Osteoblast (primary cell): ENCODE measurements around the gene KCNJ13. TPM values are rescaled to one million over a fixed set of nuclear protein-coding genes. Genes with fewer than 3 reads are reported as not detected.

Experiments used
- DNase-seq: peaks from one replicate; pipeline ENCODE4 v3.0.0; 2011; ENCODE audit warnings: low spot score, mixed read lengths; ENCODE audit not compliant: insufficient read length; ENCODE audit errors: missing footprints
- H2AFZ ChIP-seq: 2 replicates; pipeline ENCODE4 v1.6.0; 2011; ENCODE audit warnings: mild to moderate bottlenecking, low read length
- H3K27ac ChIP-seq: 2 replicates; pipeline ENCODE4 v1.5.1; 2011; ENCODE audit warnings: mild to moderate bottlenecking, low read depth, low read length, moderate library complexity
- H3K27me3 ChIP-seq: 2 replicates; pipeline ENCODE4 v1.6.0; 2012; ENCODE audit warnings: mild to moderate bottlenecking, control low read depth, inconsistent platforms, low read length, moderate library complexity; ENCODE audit not compliant: insufficient read depth
- H3K36me3 ChIP-seq: 2 replicates; pipeline ENCODE4 v1.5.1; 2011; ENCODE audit warnings: mild to moderate bottlenecking, low read length, control low read depth, moderate library complexity; ENCODE audit not compliant: insufficient read depth
- H3K4me1 ChIP-seq: 2 replicates; pipeline ENCODE4 v1.5.1; 2011; ENCODE audit warnings: mild to moderate bottlenecking, low read length, control low read depth, moderate library complexity; ENCODE audit not compliant: insufficient read depth
- H3K4me2 ChIP-seq: 2 replicates; pipeline ENCODE4 v1.6.0; 2011; ENCODE audit warnings: mild to moderate bottlenecking, low read length; ENCODE audit not compliant: insufficient read depth
- H3K4me3 ChIP-seq: fragments of 200-600 bp; sonication (generic); 3 replicates; pipeline ENCODE4 v1.5.1; 2012; ENCODE audit warnings: mild to moderate bottlenecking, low read length, inconsistent platforms; ENCODE audit not compliant: insufficient read depth
- H3K79me2 ChIP-seq: 2 replicates; pipeline ENCODE4 v1.6.0; 2012; ENCODE audit warnings: mild to moderate bottlenecking, low read length, control low read depth, inconsistent platforms; ENCODE audit not compliant: insufficient read depth
- H3K9me3 ChIP-seq: 2 replicates; pipeline ENCODE4 v1.5.1; 2011; ENCODE audit warnings: low read depth, low read length, control low read depth
- H4K20me1 ChIP-seq: 2 replicates; pipeline ENCODE4 v1.6.0; 2012; ENCODE audit warnings: mild to moderate bottlenecking, low read length, control low read depth; ENCODE audit not compliant: insufficient read depth
- total RNA-seq: library from RNA; depleted of rRNA; stranded (reverse); fragments of >200 nt; gene quantifications from 2 replicates; pipeline ENCODE4 v1.2.3, GENCODE V29; 2012
- TF ChIP-seq, protein P1 (sequence below): IDR thresholded peaks from 2 replicates; pipeline ENCODE4 v1.5.1; 2011; ENCODE audit warnings: mild to moderate bottlenecking, low read depth, low read length, moderate library complexity; ENCODE audit errors: extremely low read depth

Gene KCNJ13
- total RNA-seq, 1 donor, result not detected

DNA sequence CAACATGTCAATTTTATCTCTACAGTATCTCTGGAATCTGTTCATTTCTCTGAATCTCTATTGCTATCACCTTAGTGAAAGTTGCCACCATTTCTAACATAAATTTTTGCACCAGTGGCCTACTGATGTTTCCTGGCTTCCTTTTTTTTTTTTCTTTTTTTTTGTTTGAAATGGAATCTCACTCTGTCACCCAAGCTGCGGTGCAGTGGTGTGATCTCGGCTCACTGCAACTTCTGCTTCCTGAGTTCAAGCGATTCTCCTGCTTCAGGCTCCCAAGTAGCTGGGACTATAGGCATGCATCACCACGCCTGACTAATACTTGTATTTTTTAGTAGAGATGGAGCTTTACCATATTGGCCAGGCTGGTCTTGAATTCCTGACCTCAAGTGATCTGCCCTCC is 35.1 kb downstream of the KCNJ13 start:
- Histone ChIP-seq H3K4me3 (no peak overlapping the region), H3K79me2 (peaks cover 21% of the 10 kb centered on the region), H3K27me3 (no peaks in the 10 kb centered on the region), H3K27ac (no peak overlapping the region), H3K36me3 (peaks cover 15% of the 10 kb centered on the region), H3K9me3 (no peaks in the 10 kb centered on the region), H2AFZ (no peak overlapping the region), H3K4me1 (no peaks in the 10 kb centered on the region), H4K20me1 (no peaks in the 10 kb centered on the region), H3K4me2 (no peak overlapping the region)
- TF ChIP-seq, protein P1, sequence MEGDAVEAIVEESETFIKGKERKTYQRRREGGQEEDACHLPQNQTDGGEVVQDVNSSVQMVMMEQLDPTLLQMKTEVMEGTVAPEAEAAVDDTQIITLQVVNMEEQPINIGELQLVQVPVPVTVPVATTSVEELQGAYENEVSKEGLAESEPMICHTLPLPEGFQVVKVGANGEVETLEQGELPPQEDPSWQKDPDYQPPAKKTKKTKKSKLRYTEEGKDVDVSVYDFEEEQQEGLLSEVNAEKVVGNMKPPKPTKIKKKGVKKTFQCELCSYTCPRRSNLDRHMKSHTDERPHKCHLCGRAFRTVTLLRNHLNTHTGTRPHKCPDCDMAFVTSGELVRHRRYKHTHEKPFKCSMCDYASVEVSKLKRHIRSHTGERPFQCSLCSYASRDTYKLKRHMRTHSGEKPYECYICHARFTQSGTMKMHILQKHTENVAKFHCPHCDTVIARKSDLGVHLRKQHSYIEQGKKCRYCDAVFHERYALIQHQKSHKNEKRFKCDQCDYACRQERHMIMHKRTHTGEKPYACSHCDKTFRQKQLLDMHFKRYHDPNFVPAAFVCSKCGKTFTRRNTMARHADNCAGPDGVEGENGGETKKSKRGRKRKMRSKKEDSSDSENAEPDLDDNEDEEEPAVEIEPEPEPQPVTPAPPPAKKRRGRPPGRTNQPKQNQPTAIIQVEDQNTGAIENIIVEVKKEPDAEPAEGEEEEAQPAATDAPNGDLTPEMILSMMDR, result no peak
- DNase-seq, result no peak

DNA sequence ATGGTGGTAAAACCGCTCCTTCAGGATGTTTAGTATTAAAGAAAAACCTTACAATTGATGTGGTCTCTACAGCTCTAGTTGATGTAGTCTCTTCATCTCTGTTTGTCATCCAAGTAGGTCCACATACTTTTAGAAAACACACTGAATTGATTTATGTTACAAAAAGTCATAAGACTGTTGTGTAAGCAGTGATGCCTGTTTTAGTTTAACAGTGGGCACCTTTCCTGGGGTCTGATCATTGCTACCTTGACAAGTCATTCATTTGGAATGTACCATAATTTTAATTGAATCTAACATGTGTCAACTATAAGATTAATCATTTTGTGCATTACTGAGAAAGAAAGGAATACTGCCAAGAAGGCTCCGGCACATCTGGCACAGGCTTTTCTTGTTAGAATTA is 44.9 kb downstream of the KCNJ13 start:
- DNase-seq, result no peak
- TF ChIP-seq, protein P1, result no peak
- H3K4me2 ChIP-seq, result no peak overlapping the region

DNA sequence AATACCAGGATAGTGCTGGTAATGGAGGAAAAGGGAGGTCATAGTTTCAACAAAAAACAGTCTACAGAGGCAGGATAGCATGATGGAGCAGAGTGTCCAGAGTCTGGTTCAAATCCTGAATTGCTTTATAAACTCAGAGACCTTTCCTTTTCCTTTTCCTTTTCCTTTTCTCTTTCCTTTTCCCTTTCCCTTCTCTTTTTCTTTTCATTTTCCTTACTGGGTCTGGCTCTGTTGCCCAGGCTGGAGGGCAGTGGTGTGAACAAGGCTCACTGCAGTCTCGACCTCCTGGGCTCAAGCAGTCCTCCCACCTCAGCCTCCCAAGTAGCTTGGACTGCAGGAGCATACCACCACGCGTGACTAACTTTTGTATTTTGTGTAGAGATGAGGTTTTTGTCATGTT is 47.6 kb downstream of the KCNJ13 start:
- Histone ChIP-seq H3K9me3 (no peaks in the 10 kb centered on the region), H2AFZ (no peak overlapping the region), H3K4me1 (no peaks in the 10 kb centered on the region), H3K79me2 (peaks cover 87% of the 10 kb centered on the region), H3K27ac (no peak overlapping the region), H3K4me2 (no peak overlapping the region), H4K20me1 (peaks cover 31% of the 10 kb centered on the region), H3K36me3 (peaks cover 27% of the 10 kb centered on the region), H3K27me3 (no peaks in the 10 kb centered on the region), H3K4me3 (no peak overlapping the region)
- no peak for DNase-seq
- TF ChIP-seq, protein P1, result no peak

More for the DNA sequence above, 44.9 kb downstream of the KCNJ13 start:
- no peaks in the 10 kb centered on the region for H3K9me3 ChIP-seq
- peaks cover 73% of the 10 kb centered on the region for H3K79me2 ChIP-seq
- no peaks in the 10 kb centered on the region for H3K4me1 ChIP-seq
- H2AFZ ChIP-seq, result no peak overlapping the region
- no peaks in the 10 kb centered on the region for H3K27me3 ChIP-seq
- H3K27ac ChIP-seq, result no peak overlapping the region
- H3K36me3 ChIP-seq, result peaks cover 7% of the 10 kb centered on the region
- peaks cover 23% of the 10 kb centered on the region for H4K20me1 ChIP-seq
- no peak overlapping the region for H3K4me3 ChIP-seq

DNA sequence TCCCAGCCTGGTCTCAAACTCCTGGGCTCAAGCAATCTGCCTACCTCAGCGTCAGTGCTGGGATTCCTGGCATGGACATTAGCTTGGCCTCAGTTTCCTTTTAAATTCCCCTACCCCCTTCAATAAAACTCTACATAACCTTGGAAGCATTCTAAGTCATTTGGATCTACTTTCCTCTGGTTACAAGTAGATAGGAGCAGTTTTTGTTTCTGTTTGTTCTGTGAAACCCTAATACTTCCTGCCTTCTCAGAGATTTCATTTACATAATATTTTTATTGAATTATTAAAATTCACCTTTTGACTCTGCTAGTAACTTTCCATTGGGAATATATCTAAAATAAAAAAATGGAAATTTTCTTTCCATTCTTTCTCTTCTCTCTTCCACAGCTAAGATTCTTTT is 53.3 kb downstream of the KCNJ13 start:
- Histone ChIP-seq H3K36me3 (peaks cover 21% of the 10 kb centered on the region), H3K27ac (no peak overlapping the region), H3K9me3 (no peaks in the 10 kb centered on the region), H4K20me1 (peaks cover 27% of the 10 kb centered on the region), H3K4me3 (no peak overlapping the region), H3K79me2 (peaks cover 93% of the 10 kb centered on the region), H3K27me3 (no peaks in the 10 kb centered on the region), H3K4me1 (no peaks in the 10 kb centered on the region), H2AFZ (no peak overlapping the region), H3K4me2 (no peak overlapping the region)
- TF ChIP-seq, protein P1, result no peak
- no peak for DNase-seq
